ENCODE data around the gene G6PC2. TPM values are rescaled to one million over a fixed set of nuclear protein-coding genes. Genes with fewer than 3 reads are reported as not detected.

G6PC2 gene
- total RNA-seq, 3 donors from 2014 or later: not detected

DNA sequence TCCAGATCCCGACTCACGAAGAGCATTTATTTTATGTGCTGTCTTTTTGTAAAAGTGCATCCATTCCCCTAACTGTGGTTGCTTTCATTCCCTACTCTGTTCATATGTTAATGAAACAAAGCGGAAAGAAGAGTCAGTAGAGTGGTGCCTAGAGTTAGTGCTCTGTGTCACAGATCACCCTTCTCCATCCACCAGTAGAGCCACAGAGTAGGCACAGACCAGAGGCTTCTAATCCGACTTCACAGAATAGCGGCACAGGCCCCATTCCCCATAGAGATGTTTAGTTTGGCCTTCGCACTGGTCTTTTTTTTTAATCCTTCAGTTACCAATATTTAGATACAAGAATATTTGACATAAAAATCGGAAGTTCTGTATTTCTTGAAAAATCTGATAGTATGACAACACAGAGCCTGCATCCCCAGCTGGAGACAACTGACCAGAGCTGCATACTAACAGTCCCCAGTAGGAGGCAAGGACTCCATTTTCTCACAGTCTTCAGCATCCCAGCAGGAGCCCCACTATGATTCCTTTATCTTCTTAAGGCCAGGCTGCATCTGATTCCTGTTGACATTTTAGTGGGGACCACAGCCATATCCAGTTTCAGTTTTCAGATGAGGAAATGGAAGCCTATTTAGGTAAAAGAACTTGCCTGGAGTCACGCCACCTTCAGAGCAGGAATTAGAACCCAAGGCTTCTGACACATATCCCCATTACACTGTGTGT, 7.0 kb downstream of the G6PC2 start:
- Histone ChIP-seq H3K36me3 (ENCODE audit: low read depth) (no peaks in the 10 kb centered on the region), H3K4me1 (ENCODE audit: low read depth) (no peaks in the 10 kb centered on the region), H3K9me3 (no peaks in the 10 kb centered on the region), H3K4me3 (no peak overlapping the region)
- intact Hi-C loops (cut with DNase I, micrococcal nuclease): no loop called here
- ATAC-seq (no peak), DNase-seq (no peak)
- TF ChIP-seq, protein P1, sequence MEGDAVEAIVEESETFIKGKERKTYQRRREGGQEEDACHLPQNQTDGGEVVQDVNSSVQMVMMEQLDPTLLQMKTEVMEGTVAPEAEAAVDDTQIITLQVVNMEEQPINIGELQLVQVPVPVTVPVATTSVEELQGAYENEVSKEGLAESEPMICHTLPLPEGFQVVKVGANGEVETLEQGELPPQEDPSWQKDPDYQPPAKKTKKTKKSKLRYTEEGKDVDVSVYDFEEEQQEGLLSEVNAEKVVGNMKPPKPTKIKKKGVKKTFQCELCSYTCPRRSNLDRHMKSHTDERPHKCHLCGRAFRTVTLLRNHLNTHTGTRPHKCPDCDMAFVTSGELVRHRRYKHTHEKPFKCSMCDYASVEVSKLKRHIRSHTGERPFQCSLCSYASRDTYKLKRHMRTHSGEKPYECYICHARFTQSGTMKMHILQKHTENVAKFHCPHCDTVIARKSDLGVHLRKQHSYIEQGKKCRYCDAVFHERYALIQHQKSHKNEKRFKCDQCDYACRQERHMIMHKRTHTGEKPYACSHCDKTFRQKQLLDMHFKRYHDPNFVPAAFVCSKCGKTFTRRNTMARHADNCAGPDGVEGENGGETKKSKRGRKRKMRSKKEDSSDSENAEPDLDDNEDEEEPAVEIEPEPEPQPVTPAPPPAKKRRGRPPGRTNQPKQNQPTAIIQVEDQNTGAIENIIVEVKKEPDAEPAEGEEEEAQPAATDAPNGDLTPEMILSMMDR (IDR thresholded peaks at IDR 0.05): no peak

DNA sequence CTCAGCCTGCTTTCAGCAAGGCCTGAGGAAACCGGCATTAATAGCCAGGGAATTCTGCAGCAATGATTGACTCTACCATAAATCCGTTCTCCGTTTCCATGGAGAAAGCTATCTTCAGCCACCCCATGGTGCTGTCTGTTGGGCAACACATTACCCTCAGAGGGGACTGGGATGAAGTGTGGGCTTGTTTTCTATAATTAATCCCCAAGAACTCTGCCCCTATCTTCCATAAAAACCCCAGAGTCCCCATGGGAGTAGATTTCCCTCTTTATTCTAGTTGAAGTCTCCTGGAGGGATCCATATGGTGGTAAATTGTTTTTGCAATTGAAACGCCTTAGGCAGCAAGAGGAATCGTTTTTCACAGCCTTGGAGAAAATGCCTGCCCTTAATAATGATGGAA, 9.2 kb downstream of the G6PC2 start:
- H3K4me1 ChIP-seq (ENCODE audit: low read depth): no peaks in the 10 kb centered on the region
- ATAC-seq (no peak), DNase-seq (no peak)
- H3K36me3 ChIP-seq (ENCODE audit: low read depth): no peaks in the 10 kb centered on the region
- TF ChIP-seq, protein P1 (IDR thresholded peaks at IDR 0.05): no peak
- H3K4me3 ChIP-seq: no peak overlapping the region
- H3K9me3 ChIP-seq: no peaks in the 10 kb centered on the region
- intact Hi-C loops (cut with DNase I, micrococcal nuclease): loop anchor here in 1 of 2 donors (10.0 kb wide), 1 partner anchor 566 kb away; no protein-coding TSS in a partner anchor

DNA sequence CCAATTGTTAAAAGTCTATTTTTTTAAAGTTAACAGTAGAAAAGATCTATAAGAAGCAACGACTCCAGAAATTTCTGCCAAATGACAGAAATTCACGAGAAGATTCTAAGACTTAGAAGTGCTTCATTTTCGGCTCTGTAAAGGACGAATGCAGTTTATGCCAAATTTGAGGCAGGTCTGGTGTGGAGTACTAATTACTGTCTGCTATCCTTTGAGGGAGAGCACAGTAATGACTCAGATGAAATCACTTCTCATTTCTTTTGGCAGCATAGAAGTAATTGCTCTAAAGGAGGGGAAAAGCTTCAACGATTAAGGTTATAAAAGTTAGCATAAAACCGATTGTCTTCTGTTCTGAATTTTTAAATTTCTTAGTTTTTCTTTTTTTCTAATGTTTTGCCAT, 11.4 kb downstream of the G6PC2 start:
- Histone ChIP-seq H3K9me3 (peaks cover 2% of the 10 kb centered on the region), H3K36me3 (ENCODE audit: low read depth) (no peaks in the 10 kb centered on the region), H3K4me1 (ENCODE audit: low read depth) (no peaks in the 10 kb centered on the region), H3K4me3 (no peak overlapping the region)
- no peak for DNase-seq
- intact Hi-C loops (cut with DNase I, micrococcal nuclease): loop anchor here in 1 of 2 donors (10.0 kb wide), 1 partner anchor 568 kb away; no protein-coding TSS in a partner anchor
- TF ChIP-seq, protein P1 (IDR thresholded peaks at IDR 0.05): no peak
- ATAC-seq: no peak

DNA sequence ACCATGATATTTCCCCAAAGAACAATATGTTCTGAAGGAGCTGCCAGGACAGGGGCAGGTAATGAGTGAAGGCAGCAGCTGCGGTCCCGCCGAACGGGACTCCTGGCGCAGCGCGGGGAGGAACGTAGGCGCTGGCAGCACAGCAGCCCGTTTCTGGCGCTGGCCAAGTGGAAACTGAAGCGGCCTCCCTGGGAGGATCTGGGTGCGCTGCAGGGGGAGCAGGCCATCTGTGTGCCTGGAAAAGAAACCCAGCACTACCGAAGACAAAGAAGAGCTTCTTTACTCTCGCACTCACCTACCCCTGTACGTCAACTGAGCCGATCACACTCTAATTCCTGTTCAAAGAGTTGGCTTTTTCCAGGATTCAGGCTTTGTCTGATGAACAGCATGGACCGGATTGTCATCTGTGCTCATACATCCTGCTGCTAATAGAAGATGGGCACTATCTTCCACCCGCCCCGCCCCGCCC, 11.8 kb downstream of the G6PC2 start:
- intact Hi-C loops (cut with DNase I, micrococcal nuclease): loop anchor here in 1 of 2 donors (10.0 kb wide), 1 partner anchor 568 kb away; no protein-coding TSS in a partner anchor
- Histone ChIP-seq H3K9me3 (peaks cover 2% of the 10 kb centered on the region), H3K36me3 (ENCODE audit: low read depth) (no peaks in the 10 kb centered on the region), H3K4me1 (ENCODE audit: low read depth) (no peaks in the 10 kb centered on the region), H3K4me3 (no peak overlapping the region)
- DNase-seq: peak in 1 of 3 donors; percentile 34
- peak; percentile 67 for ATAC-seq
- TF ChIP-seq, protein P1 (IDR thresholded peaks at IDR 0.05): no peak

DNA sequence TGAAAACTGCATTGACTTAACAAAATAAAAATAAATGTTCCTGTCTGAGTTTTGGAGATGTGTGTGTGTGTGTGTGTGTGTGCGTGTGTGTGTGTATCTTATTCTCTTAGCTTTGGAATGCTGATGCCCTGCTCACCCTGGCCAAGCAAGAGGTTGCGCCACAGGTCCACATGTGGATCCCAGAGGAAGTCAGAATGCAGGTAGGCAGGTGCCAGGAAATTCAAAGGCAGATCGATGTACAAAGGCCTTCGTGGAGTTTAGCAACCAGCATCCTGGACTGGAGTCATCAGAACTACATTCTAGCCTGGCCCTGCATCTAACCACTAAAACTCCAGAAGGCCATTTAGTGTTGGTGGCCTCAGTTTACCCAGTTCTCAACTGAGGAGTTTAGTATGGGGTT, 12.4 kb downstream of the G6PC2 start:
- intact Hi-C loops (cut with DNase I, micrococcal nuclease): loop anchor here in 1 of 2 donors (10.0 kb wide), 1 partner anchor 569 kb away; no protein-coding TSS in a partner anchor
- Histone ChIP-seq H3K4me1 (ENCODE audit: low read depth) (no peaks in the 10 kb centered on the region), H3K4me3 (no peak overlapping the region), H3K9me3 (peaks cover 2% of the 10 kb centered on the region), H3K36me3 (ENCODE audit: low read depth) (no peaks in the 10 kb centered on the region)
- DNase-seq (no peak), ATAC-seq (no peak)
- TF ChIP-seq, protein P1 (IDR thresholded peaks at IDR 0.05): no peak
